Left renal pelvis (tissue), 4 donors: ENCODE measurements around the gene GOLGA8R. TPM values are rescaled to one million over a fixed set of nuclear protein-coding genes. Genes with fewer than 3 reads are reported as not detected.
"Not testable (repeated sequence)": the region's sequence is repeated elsewhere in the genome, so short reads cannot be mapped to it uniquely, and the experiment has no call there.

Source experiments
- DNase-seq, 4 donors: peaks; one replicate each; pipeline ENCODE4 v3.0.0-alpha.2; 2013; ENCODE audit warnings: low read depth in 4 of 4, low spot score in 3 of 4
- polyA plus RNA-seq, 4 donors: library from polyadenylated mRNA; unstranded; fragments of 120-200 nt; gene quantifications; one replicate each; pipeline ENCODE4 v1.2.1, GENCODE V29; 2013; ENCODE audit not compliant: insufficient read length in 4 of 4

Gene GOLGA8R, protein sequence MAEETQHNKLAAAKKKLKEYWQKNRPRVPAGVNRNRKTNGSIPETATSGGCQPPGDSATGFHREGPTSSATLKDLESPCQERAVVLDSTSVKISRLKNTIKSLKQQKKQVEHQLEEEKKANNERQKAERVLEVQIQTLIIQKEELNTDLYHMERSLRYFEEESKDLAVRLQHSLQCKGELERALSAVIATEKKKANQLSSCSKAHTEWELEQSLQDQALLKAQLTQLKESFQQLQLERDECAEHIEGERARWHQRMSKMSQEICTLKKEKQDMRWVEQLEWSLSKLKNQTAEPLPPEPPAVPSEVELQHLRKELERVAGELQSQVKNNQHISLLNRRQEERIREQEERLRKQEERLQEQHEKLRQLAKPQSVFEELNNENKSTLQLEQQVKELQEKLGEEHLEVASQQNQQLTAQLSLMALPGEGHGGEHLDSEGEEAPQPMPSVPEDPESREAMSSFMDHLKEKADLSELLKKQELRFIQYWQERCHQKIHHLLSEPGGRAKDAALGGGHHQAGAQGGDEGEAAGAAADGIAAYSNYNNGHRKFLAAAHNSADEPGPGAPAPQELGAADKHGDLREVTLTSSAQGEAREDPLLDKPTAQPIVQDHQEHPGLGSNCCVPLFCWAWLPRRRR
- polyA plus RNA-seq = 10 to 100 TPM in 1 of 4 donors, 1 to 10 TPM in 3; 3.8 to 10.3 (median 5.8) TPM

DNA sequence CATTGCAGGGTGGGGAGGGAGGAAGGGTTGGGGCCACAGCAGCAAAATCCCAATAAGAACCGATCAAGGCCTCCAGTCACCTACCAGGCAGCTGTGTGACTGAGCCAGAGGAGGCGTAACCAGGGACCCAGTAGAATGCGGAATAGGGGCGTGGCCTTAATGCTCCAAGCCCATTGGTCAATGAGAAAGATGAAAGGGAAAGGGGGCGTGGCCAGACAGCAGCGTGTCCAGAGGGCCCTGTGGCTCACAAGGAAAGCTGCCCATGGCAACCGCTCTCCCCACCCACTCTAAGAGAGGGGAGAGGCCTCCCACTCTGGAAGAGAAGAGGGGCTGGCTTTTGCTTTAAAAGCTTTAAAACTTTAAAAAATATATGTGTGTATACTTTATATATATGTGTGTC, at the start of gene GOLGA8R:
Gene GOLGA8R (minus strand): TSS at position 101 of the 400 bp plus-strand sequence. CDS start 98 bp downstream, at position 3.
- DNase-seq = not testable (repeated sequence)

DNA sequence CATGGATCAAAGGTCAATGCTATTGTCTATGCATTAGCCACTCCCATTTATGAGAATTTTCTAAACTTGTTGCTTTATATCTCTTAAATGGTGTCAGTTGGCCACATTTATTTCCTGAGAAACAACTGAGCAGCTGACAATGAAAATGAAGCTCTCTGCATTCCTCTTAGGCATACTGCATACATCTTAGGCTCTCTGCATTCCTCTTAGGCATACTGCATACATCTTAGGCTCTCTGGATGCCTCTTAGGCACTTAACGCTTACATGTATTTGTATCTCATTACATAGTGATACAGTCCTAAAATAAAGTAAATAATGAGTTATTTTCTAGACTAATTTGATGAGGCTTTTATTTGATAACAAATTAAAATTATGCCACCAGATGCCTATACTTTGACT, 49.8 kb upstream of the GOLGA8R start:
- not testable (repeated sequence) for DNase-seq

DNA sequence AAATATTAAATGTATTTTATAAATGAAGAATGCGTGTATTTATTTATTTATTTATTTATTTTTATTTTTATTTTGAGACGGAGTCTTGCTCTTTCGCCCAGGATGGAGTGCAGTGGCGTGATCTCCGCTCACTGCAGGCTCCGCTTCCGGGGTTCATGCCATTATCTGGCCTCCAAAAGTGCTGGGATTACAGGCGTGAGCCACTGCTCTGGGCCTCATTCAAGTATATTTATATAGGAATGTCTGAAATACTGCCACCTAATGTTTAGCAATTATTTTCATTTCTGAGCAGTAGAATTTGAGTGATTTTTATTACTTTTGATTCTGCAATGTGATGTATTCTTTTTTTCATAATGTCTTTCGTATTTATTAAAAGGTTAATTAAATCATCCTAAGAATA, 48.1 kb upstream of the GOLGA8R start:
- DNase-seq = not testable (repeated sequence)

DNA sequence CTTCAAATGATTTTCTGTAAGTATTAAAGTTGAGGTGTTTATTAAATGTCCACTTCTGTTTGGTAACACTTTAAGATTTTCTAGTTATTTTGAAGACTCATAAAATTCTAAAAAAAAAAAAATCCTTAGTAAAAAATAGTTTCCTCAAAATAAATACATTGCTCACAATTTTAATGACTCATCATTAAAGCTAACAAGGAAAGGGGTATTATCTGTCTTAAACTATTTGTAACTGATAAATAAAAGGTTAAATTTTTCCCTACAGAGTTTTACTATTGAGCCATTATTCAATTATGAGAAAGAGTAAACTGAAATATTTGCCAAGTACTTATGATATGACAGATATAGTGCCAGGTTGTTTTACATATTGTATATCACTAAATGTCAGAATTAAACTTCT, 38.6 kb upstream of the GOLGA8R start:
- DNase-seq = not testable (repeated sequence)

DNA sequence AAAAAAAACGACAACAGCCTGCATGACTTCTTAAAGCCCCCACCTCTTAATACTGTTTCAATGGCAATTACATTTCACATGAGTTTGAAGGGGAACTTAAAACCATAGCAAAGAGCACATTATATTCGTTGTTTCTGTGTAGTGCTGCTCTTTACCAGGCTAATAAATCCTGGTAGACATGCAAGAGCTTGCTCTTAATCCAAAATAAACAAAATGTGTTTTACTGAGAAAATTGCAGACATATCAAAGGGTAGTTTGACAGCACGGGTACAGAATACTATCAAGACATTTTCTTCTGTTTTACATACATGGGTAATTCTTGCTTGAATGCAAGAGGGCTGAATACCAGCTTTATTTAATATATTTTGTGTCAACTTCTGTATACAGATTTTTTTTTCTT, 24.3 kb upstream of the GOLGA8R start:
- DNase-seq = not testable (repeated sequence)

DNA sequence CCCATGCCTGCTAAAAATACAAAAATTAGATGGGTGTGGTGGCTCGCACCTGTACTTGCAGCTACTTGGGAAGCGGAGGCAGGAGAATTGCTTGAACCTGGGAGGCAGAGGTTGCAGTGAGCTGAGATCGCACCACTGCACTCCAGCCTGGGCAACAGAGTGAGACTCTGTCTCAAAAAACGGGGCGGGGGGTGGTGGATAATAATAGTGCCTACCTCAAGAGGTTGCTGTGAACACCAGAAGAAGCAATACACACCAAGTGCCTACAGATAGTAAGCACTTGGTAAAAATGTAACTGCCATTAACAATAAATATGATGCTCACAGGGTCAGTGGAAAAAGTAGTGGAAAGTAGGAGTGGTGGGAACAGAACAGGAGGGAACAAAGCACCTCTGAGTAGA, 21.8 kb upstream of the GOLGA8R start:
- DNase-seq = not testable (repeated sequence)

DNA sequence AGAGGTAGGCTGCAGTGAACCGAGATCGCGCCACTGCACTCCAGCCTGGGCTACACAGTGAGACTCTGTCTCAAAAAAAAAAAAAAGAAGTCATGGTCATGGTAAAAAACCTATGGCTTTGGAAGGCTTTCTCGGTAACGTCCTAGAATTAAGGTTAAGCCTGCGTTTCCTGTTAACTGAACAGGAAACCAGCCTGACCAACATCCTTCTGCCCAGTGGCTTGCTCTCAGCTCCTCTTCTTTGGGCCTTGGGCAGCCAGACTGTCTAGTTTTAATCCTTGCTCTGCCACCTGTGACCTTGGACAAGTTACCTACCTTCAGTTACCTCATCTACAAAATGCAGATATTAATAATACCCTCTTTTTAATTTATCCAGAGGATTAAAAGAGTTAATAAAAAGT, 6.7 kb upstream of the GOLGA8R start:
- not testable (repeated sequence) for DNase-seq

DNA sequence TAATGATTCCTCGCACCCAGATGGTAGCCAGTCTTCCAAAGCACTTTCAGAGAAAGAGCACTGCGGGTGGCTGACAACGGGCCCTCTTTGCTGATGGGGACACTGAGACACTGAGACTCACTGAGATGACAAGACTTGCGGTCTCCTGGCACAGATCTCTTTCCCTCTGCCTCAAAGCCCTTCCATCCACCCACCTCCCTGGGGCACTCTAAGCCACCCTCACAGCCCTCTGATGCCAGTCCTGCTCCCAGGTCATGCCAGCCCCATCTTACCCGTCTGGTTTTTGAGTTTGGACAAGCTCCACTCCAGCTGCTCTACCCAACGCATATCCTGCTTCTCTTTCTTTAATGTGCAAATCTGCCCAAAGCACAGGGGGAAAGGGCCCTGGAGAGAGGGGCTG, 6.4 kb downstream of the GOLGA8R start:
- DNase-seq = not testable (repeated sequence)

DNA sequence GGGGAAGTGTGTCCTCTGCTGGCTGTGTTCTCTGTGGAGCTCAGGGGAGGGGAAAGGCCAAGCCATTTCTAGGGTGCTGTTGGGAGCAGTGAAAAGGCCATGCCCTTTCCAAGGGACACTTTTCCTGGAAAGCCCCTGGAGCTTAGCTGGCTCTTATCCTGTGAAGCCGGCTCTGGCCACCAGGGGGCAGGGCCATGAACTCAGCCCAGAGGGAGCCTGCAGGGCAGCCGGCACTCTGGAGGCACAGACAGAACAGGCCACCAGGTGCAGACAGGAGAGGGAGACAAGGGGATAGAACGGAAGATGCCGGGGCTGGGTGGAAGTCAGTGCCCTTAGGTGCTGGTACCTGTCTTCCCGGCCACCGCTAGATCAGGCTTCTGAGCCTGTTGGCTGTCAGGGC, 15.1 kb downstream of the GOLGA8R start:
- not testable (repeated sequence) for DNase-seq

DNA sequence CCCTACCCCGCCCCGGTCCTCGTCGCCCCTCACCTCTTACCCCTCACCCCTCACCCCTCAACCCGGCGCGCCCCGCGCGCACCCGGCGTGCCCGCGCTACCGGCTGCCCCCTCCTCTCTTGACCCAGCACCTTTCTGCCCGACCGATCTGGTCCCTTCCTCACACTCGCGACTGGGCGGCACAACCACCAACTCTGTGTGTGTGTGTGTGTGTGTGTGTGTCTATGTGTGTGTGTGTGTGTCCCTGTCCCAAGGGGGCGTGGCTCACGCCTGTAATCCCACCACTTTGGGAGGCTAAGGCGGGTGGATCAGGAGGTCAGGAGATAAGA, 20.4 kb downstream of the GOLGA8R start:
- DNase-seq = not testable (repeated sequence)

DNA sequence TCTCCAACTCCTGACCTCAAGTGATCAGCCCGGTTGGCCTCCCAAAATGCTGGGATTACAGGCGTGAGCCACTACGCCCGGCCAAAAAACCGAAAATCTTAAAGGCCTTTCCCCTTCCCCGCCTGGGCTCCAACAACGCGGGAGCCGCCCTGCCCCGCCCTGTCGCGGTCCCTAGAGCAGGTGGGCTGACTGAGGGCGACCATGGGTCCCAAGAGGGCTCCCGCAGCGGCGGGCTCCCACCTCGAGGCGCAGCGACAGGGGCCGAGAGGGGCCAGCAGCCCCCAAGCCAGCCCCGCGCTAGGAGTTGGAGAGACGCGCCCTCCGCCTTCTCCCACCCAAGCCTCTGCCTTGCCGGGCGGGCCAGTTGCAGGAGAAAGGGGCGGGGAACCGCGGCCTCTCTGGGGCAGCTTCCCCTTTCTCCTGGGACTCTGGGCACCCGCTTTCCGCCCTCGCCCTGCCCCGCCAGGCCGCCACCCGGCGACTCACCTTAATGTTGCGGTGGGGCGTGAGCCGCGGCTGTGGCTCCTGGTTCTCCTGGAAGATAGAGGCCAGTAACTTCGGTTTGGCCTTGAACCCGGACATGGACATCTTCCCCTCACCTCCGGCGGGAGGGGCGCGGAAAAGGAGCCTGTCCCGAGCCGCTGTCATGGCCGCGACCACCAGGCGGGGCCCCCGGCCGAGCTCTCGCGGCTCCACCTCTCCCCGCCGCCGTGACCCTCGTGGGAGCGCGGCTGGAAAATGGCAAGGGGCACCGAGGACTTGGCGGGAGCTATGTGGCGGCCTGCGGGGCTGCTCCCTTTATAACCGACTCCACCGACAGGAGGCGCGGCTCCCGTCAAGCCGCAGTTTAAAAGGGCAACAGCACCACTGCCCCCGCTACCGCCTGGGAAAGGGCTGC, 21.0 kb downstream of the GOLGA8R start, which contains the start of gene CHRFAM7A:
Gene CHRFAM7A (minus strand): TSS at position 775 of the 898 bp plus-strand sequence. CDS start 10,189 bp downstream, outside the sequence.
- DNase-seq = not testable (repeated sequence)

DNA sequence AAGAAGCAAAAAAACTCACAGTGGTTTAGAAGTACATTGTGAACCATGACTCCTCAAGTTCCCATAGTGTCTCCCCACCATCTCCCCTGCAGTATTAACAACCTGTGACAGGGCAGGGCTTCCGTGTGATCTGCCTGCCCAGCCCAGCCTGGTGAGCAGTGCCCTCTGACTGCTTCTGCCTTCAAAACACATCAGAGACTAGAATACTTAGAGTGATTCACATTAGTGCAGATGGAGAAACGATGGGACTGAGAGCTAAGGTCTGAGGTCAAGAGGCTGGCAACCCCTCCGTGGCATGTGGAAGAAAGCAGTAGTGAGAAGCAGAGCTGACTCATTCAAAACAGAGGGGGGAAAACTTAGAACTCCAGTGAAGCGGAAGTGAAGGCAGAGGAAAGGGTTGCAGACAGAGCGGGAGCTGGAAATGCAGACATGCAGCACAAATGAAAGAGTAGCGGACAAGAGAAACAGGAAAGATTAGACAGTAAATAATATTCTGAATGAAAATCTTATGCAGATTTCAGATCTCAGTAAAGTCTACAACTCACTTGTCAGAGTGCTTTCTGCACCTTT, 27.7 kb downstream of the GOLGA8R start:
- not testable (repeated sequence) for DNase-seq

DNA sequence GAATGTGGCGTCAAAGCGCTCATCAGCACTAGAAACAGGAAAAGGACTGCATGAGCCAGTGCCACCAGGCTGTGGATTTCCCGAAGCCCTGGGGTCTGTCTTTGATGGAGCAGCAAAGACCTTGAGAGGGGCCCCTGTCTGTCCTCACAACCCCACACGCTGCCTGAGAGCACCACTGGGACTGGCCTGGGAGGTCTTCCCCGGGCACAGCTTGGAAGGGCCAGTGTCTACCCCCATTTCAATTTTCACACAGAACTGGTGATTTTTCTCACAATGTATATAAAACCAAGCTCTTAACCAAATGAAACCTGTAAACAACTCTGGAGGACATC, 37.0 kb downstream of the GOLGA8R start:
- DNase-seq = not testable (repeated sequence)

DNA sequence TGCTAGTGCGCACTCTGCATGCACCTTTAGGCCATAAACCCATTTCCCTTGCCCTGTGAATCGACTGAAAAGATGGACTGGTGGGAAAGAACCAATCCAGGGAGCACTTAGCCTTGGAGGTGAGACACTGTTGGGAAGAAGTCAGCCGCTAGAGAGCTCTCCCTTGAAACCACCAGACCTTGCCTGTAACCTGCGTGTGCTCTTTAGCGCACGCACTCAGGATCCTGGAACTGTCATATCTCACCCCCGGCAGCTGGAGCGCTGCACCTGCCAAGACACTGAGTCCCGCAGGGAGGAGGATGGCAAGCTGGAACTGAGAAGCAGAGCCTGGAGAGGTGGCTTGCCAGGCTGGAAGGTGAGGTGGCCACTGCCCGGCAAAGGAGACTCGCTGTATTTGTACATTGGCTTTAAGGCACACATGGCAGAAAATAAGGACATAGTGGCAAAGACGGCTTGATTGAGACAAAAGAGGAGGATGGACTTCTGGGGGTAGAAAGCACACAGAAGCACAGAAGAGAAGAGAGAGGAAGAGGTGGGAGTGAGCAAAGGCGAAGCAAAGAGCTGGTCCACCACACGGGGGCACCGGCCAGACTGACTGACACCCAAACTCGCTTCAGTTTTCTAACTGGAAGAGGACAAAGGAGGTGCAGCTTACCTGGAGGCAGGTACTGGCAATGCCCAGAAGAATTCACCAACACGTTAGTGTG, 37.5 kb downstream of the GOLGA8R start:
- DNase-seq = not testable (repeated sequence)

DNA sequence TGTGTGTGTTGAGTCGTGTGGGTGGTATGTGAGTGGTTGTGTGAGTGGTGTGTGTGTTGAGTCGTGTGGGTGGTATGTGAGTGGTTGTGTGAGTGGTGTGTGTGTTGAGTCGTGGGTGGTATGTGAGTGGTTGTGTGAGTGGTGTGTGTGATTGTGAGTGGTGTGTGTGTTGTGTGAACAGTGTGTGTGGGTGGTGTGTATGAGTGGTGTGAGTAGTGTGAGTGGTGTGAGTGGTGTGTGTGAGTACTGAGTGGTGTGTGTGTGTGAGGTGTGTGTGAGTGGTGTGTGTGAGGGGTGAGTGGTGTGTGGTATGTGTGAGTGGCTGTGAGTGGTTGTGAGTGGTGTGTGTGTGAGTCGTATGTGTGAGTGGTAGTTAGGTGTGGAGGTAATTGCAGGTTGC, 38.2 kb downstream of the GOLGA8R start:
- not testable (repeated sequence) for DNase-seq

DNA sequence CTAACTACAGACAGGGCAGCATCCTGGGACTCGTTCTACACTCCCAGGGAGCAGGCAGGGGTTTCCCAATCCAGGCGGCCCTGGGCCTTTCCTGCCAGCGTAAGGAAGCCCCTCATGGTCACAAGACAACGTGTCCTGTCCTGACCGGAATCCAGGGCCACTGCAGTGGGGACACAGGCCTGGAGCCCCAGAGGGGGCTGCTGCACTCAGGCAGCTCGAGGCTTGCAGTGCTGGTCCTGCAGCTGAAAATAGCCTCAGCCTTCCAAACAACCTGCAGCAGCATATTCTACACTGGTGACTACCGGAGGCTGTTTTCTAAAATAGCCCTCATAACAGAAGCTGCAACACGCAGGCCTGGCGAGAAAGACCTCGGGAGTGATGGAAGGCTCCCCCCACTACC, 39.2 kb downstream of the GOLGA8R start:
- DNase-seq = not testable (repeated sequence)

DNA sequence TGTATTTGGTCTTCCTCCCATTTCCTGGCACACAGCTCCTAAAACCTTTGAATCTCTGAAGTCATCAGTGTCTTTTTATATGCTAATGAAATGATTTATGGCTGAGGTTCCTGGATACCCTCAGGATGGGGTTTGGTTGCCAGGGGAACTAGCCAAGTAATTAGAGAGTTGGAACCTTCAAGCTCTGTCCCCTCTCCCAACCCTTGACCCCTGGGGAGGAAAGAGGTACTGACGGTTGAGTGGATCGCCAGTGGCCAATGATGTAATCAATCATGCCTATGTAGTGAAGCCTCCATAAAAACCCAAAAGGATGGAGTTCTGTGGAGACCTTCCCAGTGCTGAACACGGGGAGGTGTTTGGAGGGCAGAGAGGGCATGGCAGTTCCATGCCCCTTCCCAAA, 45.8 kb downstream of the GOLGA8R start:
- not testable (repeated sequence) for DNase-seq

DNA sequence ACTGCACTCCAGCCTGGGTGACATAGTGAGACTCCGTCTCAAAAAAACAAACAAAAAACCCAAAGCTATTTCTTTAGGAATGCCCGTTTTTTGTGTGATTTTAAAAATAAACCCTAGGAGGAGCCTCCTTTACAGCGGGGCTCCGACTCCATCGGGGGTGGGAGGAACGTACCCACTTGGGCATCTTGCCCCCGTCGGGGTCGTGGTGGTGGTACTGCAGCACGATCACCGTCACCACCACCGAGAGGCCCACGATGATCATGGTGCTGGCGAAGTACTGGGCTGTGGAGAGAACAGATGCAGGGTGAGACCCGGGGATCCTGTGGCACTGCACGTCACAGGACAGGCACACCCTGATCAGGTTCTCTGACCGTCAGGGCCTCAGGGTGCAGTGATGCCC, 46.8 kb downstream of the GOLGA8R start:
- not testable (repeated sequence) for DNase-seq

DNA sequence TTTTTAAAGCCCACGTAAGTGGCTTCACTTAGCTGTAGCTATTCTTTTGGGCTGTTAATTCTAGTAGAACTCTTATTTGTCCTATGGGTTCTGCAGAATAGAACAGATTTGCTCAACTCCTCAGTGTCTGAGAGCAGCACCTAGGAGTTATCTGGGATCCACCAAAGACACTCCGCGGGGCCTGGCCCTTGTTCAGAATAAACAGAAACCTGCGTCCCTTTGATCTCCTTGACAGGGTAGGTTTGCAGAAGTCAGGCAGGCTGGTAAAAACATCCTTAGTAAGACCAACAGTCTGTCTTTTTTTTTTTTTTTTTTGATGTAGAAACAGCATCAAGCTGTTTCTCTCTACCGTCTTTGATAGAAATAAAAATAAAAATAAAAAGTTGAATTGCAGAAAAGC, 52.7 kb downstream of the GOLGA8R start:
- not testable (repeated sequence) for DNase-seq

DNA sequence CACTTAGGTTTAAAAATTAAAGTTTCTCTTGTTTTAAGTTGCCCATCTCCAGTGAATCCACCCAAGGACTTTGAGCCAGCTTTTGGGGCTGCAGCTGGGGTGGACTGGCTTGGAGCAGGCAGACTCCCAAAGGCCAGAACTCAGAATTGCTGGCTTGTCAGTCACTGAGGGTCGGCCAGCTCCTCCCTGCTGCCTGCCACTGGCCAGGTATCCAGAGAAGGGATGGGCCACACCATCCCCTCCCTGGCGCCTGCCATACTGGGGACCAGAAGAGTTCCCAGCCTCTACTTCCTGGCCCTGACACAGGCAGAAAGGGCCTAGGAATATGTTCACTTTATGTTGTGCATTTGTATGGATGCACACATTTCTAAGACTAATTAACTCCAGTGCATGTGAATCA, 53.1 kb downstream of the GOLGA8R start:
- not testable (repeated sequence) for DNase-seq
